WERI-Rb-1 (cell line): ENCODE measurements around the gene FUS.
"Not testable (repeated sequence)": the region's sequence is repeated elsewhere in the genome, so short reads cannot be mapped to it uniquely, and the experiment has no call there.

Experiments
- DNase-seq: peaks from one replicate; pipeline ENCODE4 v3.0.0-alpha.2; 2020
- H3K27ac ChIP-seq: fragments of 250-450 bp; sonication (Bioruptor Pico); 2 replicates; pipeline ENCODE4 v1.5.1; 2020; ENCODE audit warnings: mild to moderate bottlenecking, moderate library complexity
- H3K27me3 ChIP-seq: fragments of 250-450 bp; sonication (Bioruptor Pico); 2 replicates; pipeline ENCODE4 v1.5.1; 2021; ENCODE audit warnings: mild to moderate bottlenecking, low read depth, moderate library complexity; ENCODE audit not compliant: insufficient read depth, severe bottlenecking
- H3K36me3 ChIP-seq: fragments of 250-450 bp; sonication (Bioruptor Pico); 2 replicates; pipeline ENCODE4 v1.5.1; 2020; ENCODE audit warnings: mild to moderate bottlenecking, moderate library complexity
- H3K4me3 ChIP-seq: 2 replicates; pipeline ENCODE4 v1.5.1; 2011; ENCODE audit warnings: low read depth, mild to moderate bottlenecking, control low read depth, low read length
- H3K9me3 ChIP-seq: fragments of 250-450 bp; sonication (Bioruptor Pico); 2 replicates; pipeline ENCODE4 v1.5.1; 2021; ENCODE audit warnings: mild to moderate bottlenecking, moderate library complexity; ENCODE audit not compliant: severe bottlenecking
- CTCF ChIP-seq: IDR thresholded peaks from 2 replicates; pipeline ENCODE4 v1.5.1; 2011; ENCODE audit warnings: low read depth, mild to moderate bottlenecking, control low read depth, inconsistent platforms, low read length

The FUS gene

GRCh38 chr16:31198207-31198882 is 18.4 kb downstream of the FUS start:
- TF ChIP-seq CTCF, result no peak
- Histone ChIP-seq H3K27ac (no peak overlapping the region), H3K9me3 (no peaks in the 10 kb centered on the region), H3K36me3 (peaks cover 51% of the 10 kb centered on the region), H3K27me3 (no peaks in the 10 kb centered on the region), H3K4me3 (no peak overlapping the region)
- no peak for DNase-seq

GRCh38 chr16:31199430-31200041 is 19.6 kb downstream of the FUS start:
- Histone ChIP-seq H3K4me3 (no peak overlapping the region), H3K36me3 (peaks cover 39% of the 10 kb centered on the region), H3K9me3 (no peaks in the 10 kb centered on the region), H3K27me3 (no peaks in the 10 kb centered on the region), H3K27ac (no peak overlapping the region)
- DNase-seq, result no peak
- no peak for TF ChIP-seq CTCF

- not testable (repeated sequence) for H3K4me3 ChIP-seq, H3K27me3 ChIP-seq, H3K9me3 ChIP-seq, DNase-seq, H3K27ac ChIP-seq
- H3K36me3 ChIP-seq, result peaks cover 33% of the 10 kb centered on the region
Observed at GRCh38 chr16:31200111-31200510, 20.2 kb downstream of the FUS start.

GRCh38 chr16:31200821-31201568 is 21.1 kb downstream of the FUS start:
- Histone ChIP-seq H3K36me3 (peaks cover 25% of the 10 kb centered on the region), H3K27me3 (no peaks in the 10 kb centered on the region), H3K27ac (no peak overlapping the region), H3K9me3 (no peaks in the 10 kb centered on the region), H3K4me3 (no peak overlapping the region)
- DNase-seq, result no peak
- TF ChIP-seq CTCF, result no peak

GRCh38 chr16:31201582-31202413 is 21.9 kb downstream of the FUS start:
- no peak overlapping the region for H3K27ac ChIP-seq
- no peaks in the 10 kb centered on the region for H3K27me3 ChIP-seq
- H3K4me3 ChIP-seq, result no peak overlapping the region
- no peak for TF ChIP-seq CTCF
- no peak for DNase-seq
- H3K9me3 ChIP-seq, result no peaks in the 10 kb centered on the region
- peaks cover 17% of the 10 kb centered on the region for H3K36me3 ChIP-seq
